ENCODE results near the gene TTC3. TPM values are rescaled to one million over a fixed set of nuclear protein-coding genes. Genes with fewer than 3 reads are reported as not detected.

Gene TTC3
- total RNA-seq, 1 donor from 2014 or later = 74.1 TPM

- TF ChIP-seq CTCF (conservative IDR thresholded peaks at IDR 0.05; ENCODE audit: low read depth, low read length) = no peak
- no peak for DNase-seq (ENCODE audit: low read depth)
- no peak overlapping the region for H3K4me3 ChIP-seq (ENCODE audit: low read depth, low read length)
Measured at GRCh38 chr21:37226041-37226920, 153.2 kb downstream of the TTC3 start.

GRCh38 chr21:37227071-37228002 lies 154.3 kb downstream of the TTC3 start:
- H3K4me3 ChIP-seq (ENCODE audit: low read depth, low read length) = no peak overlapping the region
- TF ChIP-seq CTCF (conservative IDR thresholded peaks at IDR 0.05; ENCODE audit: low read depth, low read length) = no peak
- DNase-seq (ENCODE audit: low read depth) = no peak

- no peak for TF ChIP-seq CTCF (conservative IDR thresholded peaks at IDR 0.05; ENCODE audit: low read depth, low read length)
- no peak overlapping the region for H3K4me3 ChIP-seq (ENCODE audit: low read depth, low read length)
- DNase-seq (ENCODE audit: low read depth) = no peak
Measured at GRCh38 chr21:37228003-37228400, 154.9 kb downstream of the TTC3 start.

DNA sequence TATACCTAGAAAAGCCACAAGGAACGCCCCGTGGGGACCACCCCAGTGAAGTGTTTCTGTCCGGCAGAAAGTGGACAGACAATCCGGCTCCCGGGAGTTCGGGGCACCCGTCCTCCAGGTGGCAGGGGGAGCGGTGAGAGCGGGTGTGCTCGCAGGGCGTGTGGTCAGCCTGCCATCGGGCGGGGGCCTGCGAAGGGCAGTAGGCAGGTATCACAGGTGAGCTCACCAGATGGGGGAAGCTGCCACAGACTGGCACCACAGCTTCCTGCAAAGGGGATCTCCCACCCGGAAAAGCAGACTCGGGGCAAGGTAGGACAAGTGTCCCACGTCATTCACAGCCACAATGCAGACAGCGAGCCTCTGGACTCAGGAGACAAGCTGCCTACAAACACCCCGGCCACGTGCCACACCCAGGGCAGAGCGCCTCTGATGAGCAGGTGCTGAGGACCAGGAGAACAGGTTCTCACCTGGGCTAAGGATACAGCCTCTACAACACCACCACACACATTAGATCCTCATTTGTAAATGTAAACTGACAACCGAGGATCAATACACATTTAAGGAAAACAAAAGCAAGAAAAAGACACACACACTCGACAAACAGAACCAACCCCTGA lies 157.7 kb downstream of the TTC3 start:
- H3K4me3 ChIP-seq (ENCODE audit: low read depth, low read length) = no peak overlapping the region
- no peak for DNase-seq (ENCODE audit: low read depth)
- TF ChIP-seq CTCF (conservative IDR thresholded peaks at IDR 0.05; ENCODE audit: low read depth, low read length) = no peak

DNA sequence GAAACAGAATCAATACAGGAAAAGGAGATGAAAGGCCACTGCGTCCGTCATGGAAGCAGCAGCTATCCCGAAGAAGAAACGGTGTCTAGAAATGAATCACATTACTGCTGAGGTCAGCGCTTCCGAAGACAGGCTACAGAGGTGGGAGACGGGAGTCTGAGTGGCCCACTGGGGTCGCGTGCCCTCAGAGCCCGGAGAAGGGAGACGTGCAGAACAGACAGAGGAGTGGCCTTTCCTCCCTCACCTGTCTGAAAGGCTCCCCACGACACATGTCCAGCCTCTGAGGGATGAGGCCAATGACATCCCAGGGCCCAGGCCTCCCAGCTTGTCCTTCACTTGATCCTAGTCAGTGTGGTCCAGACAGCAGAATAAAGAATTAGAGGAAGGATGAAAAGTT lies 158.2 kb downstream of the TTC3 start:
- TF ChIP-seq CTCF (conservative IDR thresholded peaks at IDR 0.05; ENCODE audit: low read depth, low read length) = no peak
- no peak overlapping the region for H3K4me3 ChIP-seq (ENCODE audit: low read depth, low read length)
- DNase-seq (ENCODE audit: low read depth) = no peak

DNA sequence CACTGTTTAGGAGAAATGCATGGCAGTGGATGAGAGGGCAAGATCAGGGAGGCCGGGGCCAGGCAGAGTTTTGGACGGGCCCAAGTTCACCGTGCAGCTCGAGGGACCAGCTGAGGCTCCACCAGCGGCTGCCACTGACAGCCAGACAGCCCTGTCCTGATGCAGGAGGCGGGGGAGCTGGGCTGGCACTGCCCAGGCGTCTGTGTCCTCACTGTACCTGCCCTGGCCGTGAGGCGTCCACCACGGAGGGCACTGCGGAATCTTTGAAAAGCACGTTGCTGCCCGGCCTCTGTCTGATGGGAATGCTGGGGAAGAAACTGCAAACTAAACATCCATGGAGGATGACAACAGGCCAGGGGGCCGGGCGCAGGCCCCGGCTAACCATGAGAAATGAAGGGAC lies 158.6 kb downstream of the TTC3 start:
- no peak overlapping the region for H3K4me3 ChIP-seq (ENCODE audit: low read depth, low read length)
- no peak for DNase-seq (ENCODE audit: low read depth)
- TF ChIP-seq CTCF (conservative IDR thresholded peaks at IDR 0.05; ENCODE audit: low read depth, low read length) = no peak
